ENCODE measurements around the gene XPR1.

DNA sequence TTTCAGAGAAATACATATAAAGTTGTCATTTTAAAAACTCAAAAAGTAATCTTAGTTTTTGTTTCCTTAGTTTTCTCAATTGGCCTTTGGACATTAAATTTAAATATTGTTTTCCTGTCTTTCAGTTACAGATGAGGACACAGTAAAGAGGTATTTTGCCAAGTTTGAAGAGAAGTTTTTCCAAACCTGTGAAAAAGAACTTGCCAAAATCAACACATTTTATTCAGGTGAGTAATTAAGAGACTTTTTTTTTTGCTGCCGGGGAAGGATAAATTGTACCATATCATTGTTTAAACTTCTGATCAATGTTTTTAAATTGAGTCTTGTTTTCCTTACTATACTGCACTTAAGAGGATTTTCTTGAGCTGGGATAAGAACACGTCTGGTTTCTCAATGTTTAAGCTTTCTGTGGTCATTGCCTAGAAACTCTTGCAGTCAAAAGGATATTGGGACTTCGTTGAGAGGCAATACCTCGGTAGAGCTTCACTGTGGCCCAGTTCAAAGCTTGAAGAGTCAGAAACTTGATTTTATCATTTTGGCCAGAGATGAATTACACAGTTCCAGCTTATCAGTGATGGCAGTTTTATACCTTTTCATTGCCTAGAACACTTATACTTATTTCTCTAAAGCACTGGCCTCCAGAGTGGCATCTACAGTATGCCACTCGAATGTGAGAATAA is 155.9 kb downstream of the XPR1 start:
- no peak for TF ChIP-seq CBX5 (IDR thresholded peaks at IDR 0.05; ENCODE audit: low read depth, low read length)
- no peak for TF ChIP-seq KDM1A (IDR thresholded peaks at IDR 0.05; ENCODE audit: borderline replicate concordance, low read length)
- TF ChIP-seq, protein P1, sequence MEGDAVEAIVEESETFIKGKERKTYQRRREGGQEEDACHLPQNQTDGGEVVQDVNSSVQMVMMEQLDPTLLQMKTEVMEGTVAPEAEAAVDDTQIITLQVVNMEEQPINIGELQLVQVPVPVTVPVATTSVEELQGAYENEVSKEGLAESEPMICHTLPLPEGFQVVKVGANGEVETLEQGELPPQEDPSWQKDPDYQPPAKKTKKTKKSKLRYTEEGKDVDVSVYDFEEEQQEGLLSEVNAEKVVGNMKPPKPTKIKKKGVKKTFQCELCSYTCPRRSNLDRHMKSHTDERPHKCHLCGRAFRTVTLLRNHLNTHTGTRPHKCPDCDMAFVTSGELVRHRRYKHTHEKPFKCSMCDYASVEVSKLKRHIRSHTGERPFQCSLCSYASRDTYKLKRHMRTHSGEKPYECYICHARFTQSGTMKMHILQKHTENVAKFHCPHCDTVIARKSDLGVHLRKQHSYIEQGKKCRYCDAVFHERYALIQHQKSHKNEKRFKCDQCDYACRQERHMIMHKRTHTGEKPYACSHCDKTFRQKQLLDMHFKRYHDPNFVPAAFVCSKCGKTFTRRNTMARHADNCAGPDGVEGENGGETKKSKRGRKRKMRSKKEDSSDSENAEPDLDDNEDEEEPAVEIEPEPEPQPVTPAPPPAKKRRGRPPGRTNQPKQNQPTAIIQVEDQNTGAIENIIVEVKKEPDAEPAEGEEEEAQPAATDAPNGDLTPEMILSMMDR (IDR thresholded peaks at IDR 0.05; ENCODE audit: control extremely low read depth in 1 of 3, insufficient read depth in 1 of 3, low read depth in 1 of 3, low read length in 3 of 3), result no peak
- TF ChIP-seq, protein P2, sequence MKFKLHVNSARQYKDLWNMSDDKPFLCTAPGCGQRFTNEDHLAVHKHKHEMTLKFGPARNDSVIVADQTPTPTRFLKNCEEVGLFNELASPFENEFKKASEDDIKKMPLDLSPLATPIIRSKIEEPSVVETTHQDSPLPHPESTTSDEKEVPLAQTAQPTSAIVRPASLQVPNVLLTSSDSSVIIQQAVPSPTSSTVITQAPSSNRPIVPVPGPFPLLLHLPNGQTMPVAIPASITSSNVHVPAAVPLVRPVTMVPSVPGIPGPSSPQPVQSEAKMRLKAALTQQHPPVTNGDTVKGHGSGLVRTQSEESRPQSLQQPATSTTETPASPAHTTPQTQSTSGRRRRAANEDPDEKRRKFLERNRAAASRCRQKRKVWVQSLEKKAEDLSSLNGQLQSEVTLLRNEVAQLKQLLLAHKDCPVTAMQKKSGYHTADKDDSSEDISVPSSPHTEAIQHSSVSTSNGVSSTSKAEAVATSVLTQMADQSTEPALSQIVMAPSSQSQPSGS (IDR thresholded peaks at IDR 0.05; ENCODE audit: low read length), result no peak
- no peak for TF ChIP-seq CHD1 (IDR thresholded peaks at IDR 0.05; ENCODE audit: low read depth, low read length)
- TF ChIP-seq GTF2F1 (IDR thresholded peaks at IDR 0.05; ENCODE audit: borderline replicate concordance, low read depth, low read length), result no peak
- no peak for TF ChIP-seq EZH2 (IDR thresholded peaks at IDR 0.05; ENCODE audit: low read depth, low read length, severe bottlenecking)
- no peak for TF ChIP-seq TAF1 (IDR thresholded peaks at IDR 0.05; ENCODE audit: low read depth, low read length)
- no peak for TF ChIP-seq PHF8 (conservative IDR thresholded peaks at IDR 0.05; ENCODE audit: low read depth, low read length)
- no peak for TF ChIP-seq TEAD4 (IDR thresholded peaks at IDR 0.05; ENCODE audit: low read depth, low read length)
- no peak for TF ChIP-seq POLR2A (IDR thresholded peaks at IDR 0.05; ENCODE audit: control extremely low read depth in 1 of 2, low read depth in 2 of 2, low read length in 2 of 2)
- no peak for TF ChIP-seq HDAC2 (IDR thresholded peaks at IDR 0.05; ENCODE audit: borderline replicate concordance in 1 of 2, low read depth in 2 of 2, low read length in 2 of 2)

Measured in H1 (cell line).